Effector memory CD4-positive, alpha-beta T cell (primary cell): ENCODE measurements around the gene TUT7.

ENCODE experiments used
- DNase-seq, 3 donors: peaks; one replicate each; pipeline ENCODE4 v3.0.0-alpha.2; 2020
- H3K27ac ChIP-seq: 2 replicates; pipeline ENCODE4 v1.7.0; 2013; ENCODE audit warnings: mild to moderate bottlenecking, low read length, moderate library complexity; ENCODE audit not compliant: insufficient read depth, poor library complexity, severe bottlenecking
- H3K27me3 ChIP-seq: replicated peaks from 2 replicates; pipeline ENCODE4 v1.7.0; 2013; ENCODE audit warnings: mild to moderate bottlenecking, low read length; ENCODE audit not compliant: insufficient read depth, control insufficient read depth, poor library complexity, severe bottlenecking
- H3K36me3 ChIP-seq: 2 replicates; pipeline ENCODE4 v1.7.0; 2013; ENCODE audit warnings: mild to moderate bottlenecking, low read length, moderate library complexity; ENCODE audit not compliant: control insufficient read depth, insufficient read depth
- H3K4me1 ChIP-seq: 2 replicates; pipeline ENCODE4 v1.7.0; 2013; ENCODE audit warnings: low read length, mild to moderate bottlenecking; ENCODE audit not compliant: control insufficient read depth, insufficient read depth, poor library complexity, severe bottlenecking
- H3K4me3 ChIP-seq: 2 replicates; pipeline ENCODE4 v1.7.0; 2013; ENCODE audit warnings: low read length, low read depth, mild to moderate bottlenecking; ENCODE audit not compliant: insufficient read depth, poor library complexity, severe bottlenecking
- H3K9me3 ChIP-seq: 2 replicates; pipeline ENCODE4 v1.7.0; 2013; ENCODE audit warnings: mild to moderate bottlenecking, low read length, moderate library complexity; ENCODE audit not compliant: control insufficient read depth

The TUT7 gene

DNA sequence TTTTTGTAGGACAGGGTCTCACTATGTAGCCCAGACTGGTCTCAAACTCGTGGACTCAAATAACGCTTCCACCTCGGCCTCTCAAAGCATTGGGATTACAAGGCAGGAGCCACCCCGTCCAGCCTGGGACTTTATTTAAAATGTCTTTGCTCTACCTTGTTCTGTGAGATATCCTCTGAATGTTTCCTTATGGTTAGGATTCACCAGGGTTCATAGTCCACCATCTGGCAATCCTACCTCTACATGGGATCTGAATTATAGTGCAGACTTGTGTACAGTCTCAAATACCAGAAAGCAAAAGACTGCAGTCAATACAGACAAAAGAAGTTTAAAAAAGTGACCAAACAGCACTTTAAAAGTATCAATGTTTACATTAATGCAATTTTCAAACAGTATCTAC is 82.0 kb downstream of the TUT7 start:
- H3K36me3 ChIP-seq, result peaks cover 28% of the 10 kb centered on the region
- H3K27me3 ChIP-seq, result no peaks in the 10 kb centered on the region
- H3K4me1 ChIP-seq, result no peaks in the 10 kb centered on the region
- H3K27ac ChIP-seq, result no peak overlapping the region
- H3K9me3 ChIP-seq, result no peaks in the 10 kb centered on the region
- H3K4me3 ChIP-seq, result no peak overlapping the region
- no peak for DNase-seq

DNA sequence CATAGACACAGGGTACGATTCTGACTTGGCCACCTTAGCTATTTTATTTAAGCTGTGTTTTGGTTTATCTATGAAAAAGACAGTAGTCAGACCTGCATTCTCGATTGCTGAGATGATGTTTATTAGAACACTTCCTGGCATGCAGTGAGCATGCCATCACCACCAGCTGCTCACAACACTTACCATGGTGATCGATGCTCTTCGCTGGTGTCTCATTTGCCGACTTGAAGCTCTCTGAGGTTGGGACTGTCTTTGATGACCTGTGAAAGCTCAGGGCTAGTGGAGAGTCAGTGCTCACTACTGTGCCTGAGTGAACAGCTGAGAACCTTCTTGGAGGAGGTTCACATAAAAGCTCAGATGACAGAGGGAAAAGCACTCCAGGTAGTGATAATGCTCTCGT is 90.3 kb downstream of the TUT7 start:
- H3K36me3 ChIP-seq, result peaks cover 8% of the 10 kb centered on the region
- H3K4me1 ChIP-seq, result no peaks in the 10 kb centered on the region
- no peak overlapping the region for H3K4me3 ChIP-seq
- no peak overlapping the region for H3K27ac ChIP-seq
- no peak for DNase-seq
- no peaks in the 10 kb centered on the region for H3K27me3 ChIP-seq
- no peaks in the 10 kb centered on the region for H3K9me3 ChIP-seq

DNA sequence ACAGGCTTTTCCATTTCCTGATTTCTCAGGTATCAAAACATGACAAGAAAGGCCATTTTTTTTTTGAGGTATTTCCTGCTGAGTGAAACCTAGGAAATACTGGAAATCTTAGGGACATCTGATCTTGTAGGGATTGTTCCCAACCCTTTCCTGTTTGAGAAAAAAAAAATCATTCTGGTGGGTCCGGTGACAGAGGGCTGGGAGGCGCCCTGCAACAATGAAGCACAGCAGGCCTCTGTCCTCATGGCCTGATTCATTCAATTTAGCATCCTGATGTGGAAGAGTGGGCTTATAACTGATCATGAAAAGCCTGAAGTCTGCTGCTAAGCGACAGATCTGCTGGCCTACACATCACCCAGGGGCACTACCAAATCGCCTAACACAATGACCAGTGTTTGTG is 91.7 kb downstream of the TUT7 start:
- no peak overlapping the region for H3K4me3 ChIP-seq

DNA sequence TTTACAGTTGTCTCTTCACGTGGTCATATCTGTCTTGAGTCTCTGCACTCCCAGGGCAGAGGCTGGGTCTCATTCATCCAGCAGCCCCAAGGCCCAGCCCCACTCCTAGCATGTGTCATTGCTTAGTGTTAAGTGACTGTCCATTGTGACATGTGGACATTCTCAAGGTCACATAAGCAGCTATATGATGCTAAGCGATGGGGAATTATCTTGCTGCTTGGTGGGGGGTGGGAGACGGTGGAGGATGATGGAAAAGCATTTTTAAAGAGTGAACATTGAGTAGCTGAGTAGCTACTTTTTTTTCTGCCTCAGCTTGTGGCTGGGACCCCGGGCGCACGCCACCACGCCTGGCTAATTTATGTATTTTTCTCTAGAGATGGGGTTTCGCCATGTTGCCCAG is 94.7 kb downstream of the TUT7 start, which contains the start of gene C9orf153:
TSS of gene C9orf153 (minus strand) at position 101 of the 400 bp plus-strand sequence. CDS start 30,054 bp downstream, outside the sequence.
- H3K4me1 ChIP-seq, result no peaks in the 10 kb centered on the region
- H3K36me3 ChIP-seq, result peaks cover 8% of the 10 kb centered on the region
- no peaks in the 10 kb centered on the region for H3K9me3 ChIP-seq
- no peak within 1 kb of the TSS for H3K4me3 ChIP-seq
- no peak within 1 kb of the TSS for H3K27ac ChIP-seq
- no peaks in the 10 kb centered on the region for H3K27me3 ChIP-seq
- DNase-seq, result no peak

More for the DNA sequence above, 91.7 kb downstream of the TUT7 start:
- Histone ChIP-seq H3K27ac (no peak overlapping the region), H3K36me3 (peaks cover 8% of the 10 kb centered on the region), H3K27me3 (no peaks in the 10 kb centered on the region), H3K4me1 (no peaks in the 10 kb centered on the region), H3K9me3 (no peaks in the 10 kb centered on the region)
- no peak for DNase-seq

DNA sequence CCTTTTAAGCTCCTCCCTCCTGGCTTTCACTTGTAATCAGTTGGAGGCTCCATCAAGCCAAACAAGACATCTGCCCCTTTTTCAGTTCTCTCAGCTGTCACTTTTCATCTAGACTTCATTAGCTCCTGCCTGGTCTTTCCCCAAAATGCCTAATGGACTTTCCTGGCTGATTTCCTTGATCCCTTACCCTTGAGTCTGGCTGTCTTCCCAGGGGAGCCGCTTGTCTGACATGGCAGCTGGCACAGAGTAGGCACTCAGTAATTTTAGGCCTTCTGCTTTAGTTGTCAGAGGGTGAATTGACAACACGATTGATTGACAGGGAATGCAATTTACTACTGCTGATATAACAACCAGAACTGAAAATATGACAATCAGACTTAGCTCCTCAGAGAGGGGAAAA is 96.8 kb downstream of the TUT7 start:
- no peaks in the 10 kb centered on the region for H3K36me3 ChIP-seq
- H3K9me3 ChIP-seq, result no peaks in the 10 kb centered on the region
- no peak overlapping the region for H3K4me3 ChIP-seq
- H3K27ac ChIP-seq, result no peak overlapping the region
- no peaks in the 10 kb centered on the region for H3K27me3 ChIP-seq
- DNase-seq, result no peak
- H3K4me1 ChIP-seq, result no peaks in the 10 kb centered on the region

DNA sequence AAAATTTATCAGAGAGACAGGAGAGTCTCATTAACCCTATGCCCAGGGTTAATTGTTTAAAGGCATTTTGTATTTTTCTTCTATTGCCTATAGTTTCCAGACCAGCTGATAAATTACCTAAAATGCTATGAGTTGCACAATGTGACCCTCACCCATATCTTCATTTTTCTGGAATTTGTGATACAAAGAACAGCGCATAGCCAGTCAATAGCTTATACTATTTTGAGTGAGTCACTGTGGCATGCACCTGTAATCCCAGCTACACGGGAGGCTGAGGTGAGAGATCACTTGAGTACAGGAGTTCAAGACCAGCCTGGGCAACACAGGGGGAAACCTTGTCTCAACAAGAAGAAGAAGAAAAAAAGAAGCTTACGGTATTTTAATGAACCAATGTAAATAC is 97.6 kb downstream of the TUT7 start:
- Histone ChIP-seq H3K9me3 (no peaks in the 10 kb centered on the region), H3K4me1 (no peaks in the 10 kb centered on the region), H3K4me3 (no peak overlapping the region), H3K27ac (no peak overlapping the region), H3K27me3 (no peaks in the 10 kb centered on the region), H3K36me3 (no peaks in the 10 kb centered on the region)
- no peak for DNase-seq

DNA sequence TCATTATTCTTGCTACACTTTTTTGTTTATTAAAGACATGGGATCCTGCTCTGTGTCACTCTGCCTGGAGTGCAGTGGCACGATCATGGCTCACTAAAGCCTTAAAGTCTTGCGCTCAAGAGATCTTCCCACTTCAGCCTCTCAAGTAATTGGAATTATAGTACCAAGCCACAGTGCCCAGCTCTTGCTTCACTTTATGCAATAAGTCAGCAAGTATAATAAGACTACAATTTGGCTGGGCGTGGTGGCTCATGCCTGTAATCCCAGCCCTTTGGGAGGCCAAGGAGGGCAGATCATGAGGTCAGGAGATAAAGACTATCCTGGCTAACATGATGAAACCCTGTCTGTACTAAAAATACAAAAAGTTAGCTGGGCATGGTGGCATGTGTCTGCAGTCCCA is 100.6 kb downstream of the TUT7 start:
- H3K36me3 ChIP-seq, result no peaks in the 10 kb centered on the region
- H3K4me3 ChIP-seq, result no peak overlapping the region
- DNase-seq, result no peak
- H3K9me3 ChIP-seq, result no peaks in the 10 kb centered on the region
- H3K27ac ChIP-seq, result no peak overlapping the region
- H3K4me1 ChIP-seq, result no peaks in the 10 kb centered on the region
- no peaks in the 10 kb centered on the region for H3K27me3 ChIP-seq

DNA sequence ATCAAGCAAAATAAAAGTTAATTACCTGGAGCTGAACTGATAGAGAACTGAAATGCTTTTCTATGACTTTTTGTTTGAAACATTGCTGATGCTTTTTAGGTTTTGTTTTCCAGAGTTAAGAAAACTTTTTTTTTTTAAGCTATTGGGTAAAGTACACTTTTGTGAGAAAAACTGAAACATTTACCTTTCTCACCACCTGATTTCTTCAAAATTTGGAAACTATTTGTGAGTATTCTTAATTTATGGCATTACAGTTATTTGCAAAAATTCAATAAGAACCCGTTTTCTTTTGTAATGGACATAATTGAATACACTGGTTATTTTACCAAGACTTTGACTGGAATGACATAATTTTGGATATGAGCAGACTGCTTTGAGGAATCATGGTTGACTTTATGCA is 101.3 kb downstream of the TUT7 start:
- Histone ChIP-seq H3K27me3 (no peaks in the 10 kb centered on the region), H3K4me1 (no peaks in the 10 kb centered on the region), H3K9me3 (no peaks in the 10 kb centered on the region), H3K27ac (no peak overlapping the region), H3K4me3 (no peak overlapping the region), H3K36me3 (no peaks in the 10 kb centered on the region)
- DNase-seq, result no peak

DNA sequence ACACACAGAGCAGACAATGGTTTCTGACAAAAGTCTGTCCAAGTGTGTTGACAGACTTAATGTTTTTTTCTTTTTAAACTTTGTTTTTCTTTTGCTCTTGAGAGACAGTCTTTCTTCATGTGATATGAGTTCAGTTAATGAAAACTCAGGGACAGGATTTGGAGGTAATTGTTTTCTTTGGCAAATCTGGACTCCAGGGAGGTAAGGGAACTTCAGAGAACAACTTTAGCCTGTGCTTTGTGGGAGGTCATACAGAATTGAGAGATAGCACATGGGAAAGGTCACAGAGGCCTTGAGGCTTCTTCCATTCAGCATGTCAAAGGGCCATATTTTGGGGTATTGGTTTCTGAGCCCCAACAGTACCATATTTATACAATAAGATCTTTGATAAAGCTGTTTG is 104.1 kb downstream of the TUT7 start:
- Histone ChIP-seq H3K4me1 (no peaks in the 10 kb centered on the region), H3K4me3 (no peak overlapping the region), H3K27ac (no peak overlapping the region), H3K36me3 (no peaks in the 10 kb centered on the region), H3K9me3 (no peaks in the 10 kb centered on the region), H3K27me3 (no peaks in the 10 kb centered on the region)
- no peak for DNase-seq

DNA sequence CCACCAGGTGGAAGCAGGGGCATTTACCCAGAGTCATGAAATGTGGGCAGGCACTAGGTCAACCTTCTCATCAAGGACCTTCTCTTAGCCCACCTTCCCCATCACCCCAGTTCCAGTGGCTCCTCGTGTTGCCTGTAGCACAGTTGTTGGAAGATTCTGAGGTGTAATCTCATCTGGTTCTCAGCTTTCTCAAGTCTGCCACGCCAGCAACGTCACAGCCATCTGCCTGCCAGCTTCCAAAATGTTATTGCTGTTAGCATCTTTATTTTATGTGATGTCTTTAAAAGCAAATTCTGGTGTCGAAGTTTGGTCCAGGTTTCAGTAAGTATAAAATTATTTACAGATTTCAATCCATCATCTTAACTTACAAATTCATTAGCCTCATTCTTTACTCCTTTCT is 105.5 kb downstream of the TUT7 start:
- Histone ChIP-seq H3K36me3 (no peaks in the 10 kb centered on the region), H3K27ac (no peak overlapping the region), H3K4me1 (no peaks in the 10 kb centered on the region), H3K4me3 (no peak overlapping the region), H3K27me3 (no peaks in the 10 kb centered on the region), H3K9me3 (no peaks in the 10 kb centered on the region)
- no peak for DNase-seq

DNA sequence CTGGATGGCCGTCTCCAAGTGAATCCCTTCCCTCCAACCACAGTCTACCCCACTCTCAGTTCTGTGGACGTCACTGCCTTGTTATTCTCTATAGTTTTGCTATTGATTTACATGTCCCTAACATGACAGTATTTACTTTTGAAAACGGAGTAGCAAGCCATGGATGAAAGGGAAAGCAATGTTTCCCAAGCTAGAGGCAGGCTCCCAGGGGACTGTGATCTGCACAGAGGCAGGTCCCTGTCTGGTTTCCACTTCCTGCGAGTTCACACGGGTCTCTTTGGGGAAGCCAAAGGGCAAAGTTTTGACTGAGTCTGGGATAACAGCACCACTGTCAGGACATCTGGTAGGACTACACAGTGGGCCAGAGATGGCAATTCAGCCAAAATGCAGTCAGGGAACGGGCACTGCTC is 107.5 kb downstream of the TUT7 start:
- H3K27ac ChIP-seq, result no peak overlapping the region
- DNase-seq, result no peak
- H3K27me3 ChIP-seq, result no peaks in the 10 kb centered on the region

More for the DNA sequence above, 107.5 kb downstream of the TUT7 start:
- Histone ChIP-seq H3K4me1 (no peaks in the 10 kb centered on the region), H3K36me3 (no peaks in the 10 kb centered on the region), H3K9me3 (no peaks in the 10 kb centered on the region), H3K4me3 (no peak overlapping the region)
